GM12891 (cell line): ENCODE results near the gene KRTAP1-3.
A peak's percentile ranks its signal among the peaks of the same experiment; 100 is the strongest.
"Not testable (repeated sequence)": the region's sequence is repeated elsewhere in the genome, so short reads cannot be mapped to it uniquely, and the experiment has no call there.

Source experiments
- DNase-seq: peaks from one replicate; pipeline ENCODE4 v3.0.0; 2011; ENCODE audit warnings: low spot score; ENCODE audit not compliant: insufficient read length
- FAIRE-seq: peaks from 2 replicates; lab custom pipeline; 2011; peaks lifted over from hg19 to GRCh38; lab: Jason Lieb, UNC
- PAX5 ChIP-seq: IDR thresholded peaks from 2 replicates; pipeline ENCODE4 v1.6.1; 2011; ENCODE audit warnings: low read length, moderate library complexity, mild to moderate bottlenecking; ENCODE audit not compliant: insufficient read depth, severe bottlenecking
- POLR2A ChIP-seq: IDR thresholded peaks from 2 replicates; pipeline ENCODE4 v1.6.1; 2011; ENCODE audit warnings: low read depth, low read length, control low read depth
- POLR2AphosphoS5 ChIP-seq: IDR thresholded peaks from 2 replicates; pipeline ENCODE4 v1.6.1; 2011; ENCODE audit warnings: low read depth, low read length, control low read depth
- POU2F2 ChIP-seq: IDR thresholded peaks from 2 replicates; pipeline ENCODE4 v1.6.1; 2011; ENCODE audit warnings: low read depth, mild to moderate bottlenecking, control low read depth, low read length, moderate library complexity
- SPI1 ChIP-seq: IDR thresholded peaks from 2 replicates; pipeline ENCODE4 v1.6.1; 2011; ENCODE audit warnings: low read depth, low read length, control low read depth
- TAF1 ChIP-seq: IDR thresholded peaks from 2 replicates; pipeline ENCODE4 v1.6.1; 2011; ENCODE audit warnings: low read depth, low read length, control low read depth

Gene KRTAP1-3

GRCh38 chr17:41064301-41064700, 29.6 kb upstream of the KRTAP1-3 start:
- DNase-seq (no peak), FAIRE-seq (no peak)
- no peak for TF ChIP-seq POU2F2
- no peak for TF ChIP-seq SPI1
- TF ChIP-seq TAF1: no peak
- no peak for TF ChIP-seq PAX5
- no peak for TF ChIP-seq POLR2AphosphoS5
- TF ChIP-seq POLR2A: no peak

DNA sequence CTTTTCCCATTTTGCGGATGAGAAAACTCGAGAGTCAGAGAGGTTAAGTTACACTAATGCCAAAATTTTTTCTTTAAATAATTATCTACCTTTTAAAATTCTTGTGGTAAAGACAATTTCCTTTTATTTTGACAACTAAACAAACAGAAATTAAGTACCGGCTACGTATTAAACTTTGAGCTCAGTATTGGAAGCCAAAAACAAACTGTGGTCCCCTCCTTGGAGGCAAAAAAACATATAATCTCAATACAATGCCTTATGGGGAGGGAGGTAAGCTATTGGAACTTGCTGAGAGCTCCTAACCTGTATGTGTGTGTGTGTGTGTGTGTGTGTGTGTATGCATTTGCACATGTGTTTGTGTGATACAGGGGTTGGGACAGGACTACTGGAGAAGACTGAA, 28.8 kb upstream of the KRTAP1-3 start:
- TF ChIP-seq POU2F2 (no peak), PAX5 (no peak), POLR2AphosphoS5 (no peak), SPI1 (no peak), TAF1 (no peak), POLR2A (no peak)
- no peak for FAIRE-seq
- no peak for DNase-seq

- no peak for TF ChIP-seq POLR2A
- TF ChIP-seq PAX5: no peak
- no peak for TF ChIP-seq POLR2AphosphoS5
- no peak for TF ChIP-seq SPI1
- DNase-seq (no peak), FAIRE-seq (no peak)
Observed at GRCh38 chr17:41061964-41062363, 27.3 kb upstream of the KRTAP1-3 start.

DNA sequence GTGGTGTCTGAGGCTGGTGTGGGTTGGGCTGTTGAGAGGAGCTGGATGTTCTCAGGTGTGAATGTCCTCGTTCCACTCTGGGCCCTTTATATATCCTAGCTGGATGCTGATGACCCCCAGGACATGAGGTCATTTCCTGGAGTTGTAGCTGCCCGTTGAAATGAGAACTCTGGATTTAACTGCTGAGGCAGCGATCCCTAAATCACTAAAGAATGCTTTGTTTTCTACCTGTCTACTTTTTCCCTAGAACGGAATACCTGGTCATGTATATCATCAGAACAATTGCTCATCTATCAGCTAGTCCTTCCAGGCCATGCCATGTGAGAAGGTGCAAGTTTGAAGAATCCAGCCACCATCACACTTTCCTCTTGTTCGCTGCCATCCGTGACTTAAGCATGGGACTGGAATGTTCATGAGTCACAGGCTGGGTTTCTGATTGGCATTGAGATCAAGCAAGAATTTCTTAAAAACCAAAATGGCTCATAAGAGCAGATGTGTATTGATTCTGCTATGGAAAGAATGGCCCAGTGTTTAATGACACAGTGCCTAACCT, 25.5 kb upstream of the KRTAP1-3 start, which contains the start of gene KRTAP2-3:
Gene KRTAP2-3, minus strand, starts transcription at position 63 of the 553 bp plus-strand sequence. CDS start 64 bp downstream, outside the sequence.
- TF ChIP-seq POLR2AphosphoS5 (no peak), PAX5 (no peak), POU2F2 (no peak), TAF1 (no peak), POLR2A (no peak), SPI1 (no peak)
- DNase-seq (no peak), FAIRE-seq (no peak)

DNA sequence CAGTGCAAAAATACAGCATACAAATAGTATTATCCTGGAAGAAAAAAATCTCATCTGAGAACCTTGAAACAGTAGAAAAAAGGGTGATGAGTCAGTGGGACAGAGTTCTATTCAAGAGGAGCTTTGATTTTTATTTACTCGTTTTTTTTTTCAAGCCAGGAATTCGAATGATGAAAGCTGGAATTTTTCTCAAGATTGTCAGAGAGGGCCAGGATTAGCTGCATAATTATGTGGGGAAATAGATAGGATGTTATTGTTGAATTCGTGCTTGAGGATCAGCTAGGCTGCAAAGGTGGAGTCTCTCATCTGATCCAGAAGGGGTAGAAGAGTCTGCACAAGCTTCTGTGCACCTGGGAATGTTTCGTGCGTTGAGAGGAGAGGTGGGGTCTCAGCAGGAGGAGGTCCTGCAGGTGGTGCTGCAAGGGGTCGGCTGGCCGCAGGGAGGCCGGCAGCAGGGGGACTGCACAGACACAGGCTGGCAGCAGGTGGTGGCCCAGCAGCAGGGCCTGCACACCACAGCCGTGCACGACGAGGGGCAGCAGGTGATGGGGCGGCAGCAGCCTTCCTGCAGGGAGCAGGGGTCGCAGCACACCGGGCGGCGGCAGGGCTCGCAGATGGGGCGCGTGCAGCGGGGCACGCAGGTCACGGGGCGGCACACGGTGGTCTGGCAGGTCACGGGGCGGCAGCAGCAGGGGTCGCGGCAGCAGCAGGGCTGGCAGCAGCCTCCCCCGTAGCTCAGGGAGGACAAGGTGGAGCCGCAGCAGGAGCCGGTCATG, 24.8 kb upstream of the KRTAP1-3 start:
- not testable (repeated sequence) for DNase-seq, FAIRE-seq

DNA sequence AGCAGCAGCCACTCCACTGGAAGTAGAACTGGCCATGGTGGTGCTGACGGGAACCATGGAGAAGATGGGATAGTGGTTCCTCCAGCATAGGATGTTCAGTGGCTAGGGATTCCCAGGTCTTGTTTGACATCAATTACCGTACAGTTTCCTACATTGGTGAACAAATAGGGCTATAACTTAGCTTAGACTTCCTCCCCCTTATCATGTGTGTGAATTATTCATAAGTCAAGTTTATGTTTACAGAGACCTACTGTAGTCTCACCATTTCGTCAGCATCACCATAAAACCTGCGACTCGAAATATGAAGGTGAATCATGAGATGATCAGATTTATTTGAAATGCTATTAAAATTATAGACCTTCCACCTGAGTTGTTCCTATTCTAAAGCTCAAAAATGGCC, 24.1 kb upstream of the KRTAP1-3 start:
- FAIRE-seq: no peak
- DNase-seq: no peak
- TF ChIP-seq TAF1 (no peak), POU2F2 (no peak), POLR2A (no peak), POLR2AphosphoS5 (no peak), SPI1 (no peak), PAX5 (no peak)

- DNase-seq: no peak
- no peak for TF ChIP-seq SPI1
- no peak for TF ChIP-seq TAF1
- no peak for TF ChIP-seq POLR2A
- TF ChIP-seq PAX5: no peak
- no peak for TF ChIP-seq POU2F2
- no peak for TF ChIP-seq POLR2AphosphoS5
- peak; percentile 51 for FAIRE-seq
Observed at GRCh38 chr17:41057547-41057946, 22.9 kb upstream of the KRTAP1-3 start.

DNA sequence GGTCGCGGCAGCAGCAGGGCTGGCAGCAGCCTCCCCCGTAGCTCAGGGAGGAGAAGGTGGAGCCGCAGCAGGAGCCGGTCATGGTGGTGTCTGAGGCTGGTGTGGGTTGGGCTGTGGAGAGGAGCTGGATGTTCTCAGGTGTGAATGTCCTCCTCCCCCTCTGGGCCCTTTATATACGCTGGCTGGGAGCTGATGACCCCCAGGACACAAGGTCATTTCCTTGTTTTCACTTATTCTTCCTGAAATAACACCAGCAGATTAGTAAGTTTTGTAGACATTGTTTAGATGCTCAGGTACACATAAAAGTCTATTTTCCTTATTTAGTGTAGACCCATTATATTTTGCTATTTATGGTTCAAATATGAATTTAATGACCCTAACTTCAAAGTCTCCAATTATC, 20.5 kb upstream of the KRTAP1-3 start, which contains the start of gene KRTAP2-2:
Gene KRTAP2-2, minus strand, starts transcription at position 101 of the 400 bp plus-strand sequence. Its CDS starts 19 bp downstream, at position 82.
- FAIRE-seq, DNase-seq: not testable (repeated sequence)

DNA sequence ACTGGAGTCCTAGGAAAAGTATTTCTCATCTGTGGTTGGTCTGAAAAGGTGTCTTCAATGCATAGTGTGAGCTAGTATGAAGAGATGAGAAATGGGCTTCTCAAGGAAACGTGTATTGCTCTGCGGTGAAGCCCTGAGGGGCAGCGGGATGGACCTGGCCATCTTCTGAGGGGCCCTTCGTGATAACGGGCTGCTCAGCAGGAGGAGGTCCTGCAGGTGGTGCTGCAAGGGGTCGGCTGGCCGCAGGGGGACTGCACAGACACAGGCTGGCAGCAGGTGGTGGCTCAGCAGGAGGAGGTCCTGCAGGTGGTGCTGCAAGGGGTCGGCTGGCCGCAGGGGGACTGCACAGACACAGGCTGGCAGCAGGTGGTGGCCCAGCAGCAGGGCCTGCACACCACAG, 19.9 kb upstream of the KRTAP1-3 start:
- not testable (repeated sequence) for FAIRE-seq

DNA sequence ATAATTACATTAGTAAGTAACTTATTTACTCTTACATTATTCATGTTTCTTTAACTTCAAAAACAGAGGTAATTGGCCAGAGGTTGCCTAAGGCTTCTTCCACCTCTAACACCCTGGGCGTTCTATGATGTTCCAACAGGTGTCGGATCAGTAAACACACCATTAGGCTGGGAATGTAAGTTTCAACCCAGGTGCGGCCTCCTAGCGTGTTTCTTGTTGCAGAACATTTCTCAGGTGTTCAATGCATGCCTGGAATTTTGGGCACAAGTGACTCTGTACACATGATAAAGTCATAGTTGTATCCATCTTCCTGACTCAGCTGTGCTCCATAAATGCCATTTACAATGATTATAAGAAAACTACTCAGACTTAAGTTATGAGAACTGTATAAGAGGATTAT, 19.4 kb upstream of the KRTAP1-3 start:
- TF ChIP-seq POU2F2 (no peak), PAX5 (no peak), POLR2A (no peak), POLR2AphosphoS5 (no peak), TAF1 (no peak), SPI1 (no peak)
- DNase-seq (no peak), FAIRE-seq (no peak)

More for the DNA sequence above, 19.9 kb upstream of the KRTAP1-3 start:
- not testable (repeated sequence) for DNase-seq

DNA sequence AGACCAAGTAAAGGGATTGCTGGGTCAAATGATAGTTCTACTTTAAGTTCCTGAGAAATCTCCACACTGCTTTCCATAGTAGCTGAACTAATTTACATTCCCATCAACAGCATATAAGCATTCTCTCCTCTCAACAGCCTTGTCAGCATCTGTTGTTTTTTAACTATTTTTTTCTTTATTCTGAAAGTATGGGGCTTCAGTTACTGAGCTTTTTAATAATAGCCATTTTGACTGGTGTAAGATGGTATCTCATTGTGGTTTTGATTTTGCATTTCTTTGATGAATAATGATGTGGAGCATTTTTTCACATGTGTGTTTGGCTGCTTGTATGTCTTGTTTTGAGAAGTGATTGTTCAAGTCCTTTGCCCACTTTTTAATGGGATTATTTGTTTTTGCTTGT, 17.9 kb upstream of the KRTAP1-3 start:
- TF ChIP-seq PAX5 (no peak), SPI1 (no peak), TAF1 (no peak), POLR2A (no peak), POLR2AphosphoS5 (no peak), POU2F2 (no peak)
- FAIRE-seq (no peak), DNase-seq (no peak)
